Vagina (tissue), 2 donors: Measurements from ENCODE around the gene FUT2. TPM values are rescaled to one million over a fixed set of nuclear protein-coding genes. Genes with fewer than 3 reads are reported as not detected.
"Not testable (repeated sequence)": the region's sequence is repeated elsewhere in the genome, so short reads cannot be mapped to it uniquely, and the experiment has no call there.

ENCODE experiments used
- DNase-seq, 2 donors: peaks; one replicate each; pipeline ENCODE4 v3.0.0-alpha.2; 2017; ENCODE audit errors: extremely low spot score in 2 of 2
- H3K27ac ChIP-seq: fragments of 200-600 bp; sonication (generic); one replicate; pipeline ENCODE4 v1.5.1; 2019
- H3K27me3 ChIP-seq: fragments of 200-600 bp; sonication (generic); one replicate; pipeline ENCODE4 v1.5.1; 2019
- H3K36me3 ChIP-seq, 2 donors: fragments of 200-600 bp; sonication (generic); one replicate each; pipeline ENCODE4 v1.5.1; 2017 to 2019
- H3K4me1 ChIP-seq: fragments of 200-600 bp; sonication (generic); one replicate; pipeline ENCODE4 v1.5.1; 2019
- H3K4me3 ChIP-seq, 2 donors: fragments of 200-600 bp; sonication (generic); 1 replicate in 1 of 2; 2 replicates in 1 of 2; pipeline ENCODE4 v1.5.1; 2016 to 2019
- H3K9me3 ChIP-seq: fragments of 200-600 bp; sonication (generic); one replicate; pipeline ENCODE4 v1.5.1; 2019
- CTCF ChIP-seq, 3 experiments: fragments of 450-650 bp in 2 of 3; fragments of 200-600 bp in 1 of 3; sonication (generic) in 1 of 3; IDR thresholded peaks; one replicate each; pipeline ENCODE4 v1.5.1; 2017 to 2019; ENCODE audit warnings: antibody characterized with exemption in 3 of 3, mild to moderate bottlenecking in 2 of 3, moderate library complexity in 2 of 3
- POLR2A ChIP-seq, 2 donors: fragments of 450-650 bp; IDR thresholded peaks; one replicate each; pipeline ENCODE4 v1.6.1; 2017; ENCODE audit warnings: antibody characterized with exemption in 2 of 2, mild to moderate bottlenecking in 2 of 2, moderate library complexity in 2 of 2
- POLR2AphosphoS5 ChIP-seq, 2 donors: sonication (generic); formaldehyde crosslinking; IDR thresholded peaks; one replicate each; pipeline ENCODE4 v1.9.0; 2017; ENCODE audit warnings: antibody characterized with exemption in 2 of 2, mild to moderate bottlenecking in 2 of 2, low read depth in 1 of 2; ENCODE audit not compliant: insufficient read depth in 1 of 2
- intact Hi-C: fragments of 100-400 bp; cut with DNase I; formaldehyde crosslinking; loops from one replicate; pipeline ENCODE4 v1.15.1; 2023
- total RNA-seq: library from RNA; depleted of rRNA; stranded (reverse); fragments of >200 nt; gene quantifications from one replicate; pipeline ENCODE4 v1.2.3, GENCODE V29; 2016

Gene FUT2
- total RNA-seq, 1 donor from 2014 or later = 6.1 TPM

- no peak for DNase-seq
- TF ChIP-seq POLR2AphosphoS5 (IDR thresholded peaks at IDR 0.05; ENCODE audit: insufficient read depth in 1 of 2, low read depth in 1 of 2) = no peak
- TF ChIP-seq CTCF (IDR thresholded peaks at IDR 0.05) = no peak
- no peak for TF ChIP-seq POLR2A (IDR thresholded peaks at IDR 0.05)
- no peaks in the 10 kb centered on the region for H3K27me3 ChIP-seq
- H3K36me3 ChIP-seq = no peaks in the 10 kb centered on the region
- H3K4me3 ChIP-seq = no peak overlapping the region
- no peak overlapping the region for H3K27ac ChIP-seq
- H3K9me3 ChIP-seq = no peaks in the 10 kb centered on the region
- no peaks in the 10 kb centered on the region for H3K4me1 ChIP-seq
- intact Hi-C loops = no loop called here
Observed at GRCh38 chr19:48683349-48683748, 12.4 kb upstream of the FUT2 start.

- no peaks in the 10 kb centered on the region for H3K4me1 ChIP-seq
- no peak for DNase-seq
- H3K9me3 ChIP-seq = no peaks in the 10 kb centered on the region
- TF ChIP-seq POLR2A (IDR thresholded peaks at IDR 0.05) (no peak), POLR2AphosphoS5 (IDR thresholded peaks at IDR 0.05; ENCODE audit: insufficient read depth in 1 of 2, low read depth in 1 of 2) (no peak), CTCF (IDR thresholded peaks at IDR 0.05) (no peak)
- H3K27me3 ChIP-seq = no peaks in the 10 kb centered on the region
- H3K27ac ChIP-seq = no peak overlapping the region
- no peaks in the 10 kb centered on the region for H3K36me3 ChIP-seq
- no peak overlapping the region for H3K4me3 ChIP-seq
- intact Hi-C loops = no loop called here
Observed at GRCh38 chr19:48685583-48685982, 10.2 kb upstream of the FUT2 start.

- H3K36me3 ChIP-seq = no peaks in the 10 kb centered on the region
- H3K9me3 ChIP-seq = no peaks in the 10 kb centered on the region
- H3K27me3 ChIP-seq = no peaks in the 10 kb centered on the region
- no peak overlapping the region for H3K27ac ChIP-seq
- H3K4me1 ChIP-seq = no peaks in the 10 kb centered on the region
- no peak overlapping the region for H3K4me3 ChIP-seq
- no peak for TF ChIP-seq POLR2AphosphoS5 (IDR thresholded peaks at IDR 0.05; ENCODE audit: insufficient read depth in 1 of 2, low read depth in 1 of 2)
- no peak for DNase-seq
- intact Hi-C loops = no loop called here
Observed at GRCh38 chr19:48686088-48686487, 9.7 kb upstream of the FUT2 start.

GRCh38 chr19:48686637-48687036 lies 9.1 kb upstream of the FUT2 start:
- intact Hi-C loops, H3K9me3 ChIP-seq, DNase-seq, H3K27ac ChIP-seq, H3K27me3 ChIP-seq, H3K36me3 ChIP-seq, H3K4me1 ChIP-seq, H3K4me3 ChIP-seq: not testable (repeated sequence)

GRCh38 chr19:48687776-48688175 lies 8.0 kb upstream of the FUT2 start:
- TF ChIP-seq CTCF (IDR thresholded peaks at IDR 0.05) = no peak
- TF ChIP-seq POLR2A (IDR thresholded peaks at IDR 0.05) = no peak
- TF ChIP-seq POLR2AphosphoS5 (IDR thresholded peaks at IDR 0.05; ENCODE audit: insufficient read depth in 1 of 2, low read depth in 1 of 2) = no peak

GRCh38 chr19:48689449-48689848 lies 6.3 kb upstream of the FUT2 start:
- DNase-seq = no peak
- H3K27me3 ChIP-seq = no peaks in the 10 kb centered on the region
- TF ChIP-seq POLR2A (IDR thresholded peaks at IDR 0.05) = no peak
- TF ChIP-seq CTCF (IDR thresholded peaks at IDR 0.05) = no peak
- TF ChIP-seq POLR2AphosphoS5 (IDR thresholded peaks at IDR 0.05; ENCODE audit: insufficient read depth in 1 of 2, low read depth in 1 of 2) = no peak
- intact Hi-C loops = no loop called here
- H3K9me3 ChIP-seq = no peaks in the 10 kb centered on the region
- no peaks in the 10 kb centered on the region for H3K4me1 ChIP-seq
- no peak overlapping the region for H3K27ac ChIP-seq
- H3K4me3 ChIP-seq = no peak overlapping the region
- H3K36me3 ChIP-seq = no peaks in the 10 kb centered on the region

More at GRCh38 chr19:48687776-48688175, 8.0 kb upstream of the FUT2 start:
- no peaks in the 10 kb centered on the region for H3K9me3 ChIP-seq
- DNase-seq = no peak
- intact Hi-C loops = no loop called here
- H3K4me1 ChIP-seq = no peaks in the 10 kb centered on the region
- no peaks in the 10 kb centered on the region for H3K27me3 ChIP-seq
- H3K4me3 ChIP-seq = no peak overlapping the region
- H3K36me3 ChIP-seq = no peaks in the 10 kb centered on the region
- no peak overlapping the region for H3K27ac ChIP-seq

- DNase-seq, H3K9me3 ChIP-seq, H3K4me3 ChIP-seq, H3K27ac ChIP-seq, intact Hi-C loops, H3K27me3 ChIP-seq, H3K36me3 ChIP-seq: not testable (repeated sequence)
- peaks cover 13% of the 10 kb centered on the region for H3K4me1 ChIP-seq
Observed at GRCh38 chr19:48693629-48694028, 2.1 kb upstream of the FUT2 start.
